Dedifferentiated amniotic fluid mesenchymal stem cell (primary cell): ENCODE measurements around the gene ZNF529.
"Not testable (repeated sequence)": the region's sequence is repeated elsewhere in the genome, so short reads cannot be mapped to it uniquely, and the experiment has no call there.

Experiments used
- DNase-seq: peaks from one replicate; pipeline ENCODE4 v3.0.0-alpha.2; 2016; ENCODE audit errors: extremely low spot score

ZNF529 gene

GRCh38 chr19:36573020-36573894 lies at the start of gene ZNF529:
TSS of gene ZNF529 (minus strand) at chr19:36573292. CDS start at chr19:36572346, 946 bp downstream.
- DNase-seq = peak; percentile 83

GRCh38 chr19:36605877-36606478 lies 32.9 kb upstream of the ZNF529 start:
- no peak for DNase-seq

- DNase-seq = peak; percentile 52
These were observed 32.2 kb upstream of the ZNF529 start, which contains the start of gene ZNF382 for GRCh38 chr19:36605101-36605876. TSS of gene ZNF382 (plus strand) at chr19:36605313. CDS start at chr19:36609915, 4,602 bp downstream.

GRCh38 chr19:36604656-36605100 lies 31.6 kb upstream of the ZNF529 start:
- no peak for DNase-seq

- DNase-seq = not testable (repeated sequence)
These were observed 29.6 kb upstream of the ZNF529 start for GRCh38 chr19:36602681-36603080.

GRCh38 chr19:36579255-36579654 lies 6.2 kb upstream of the ZNF529 start:
- DNase-seq = no peak

- no peak for DNase-seq
These were observed 4.3 kb upstream of the ZNF529 start for GRCh38 chr19:36577271-36577996.

- DNase-seq = no peak
These were observed 1.6 kb upstream of the ZNF529 start for GRCh38 chr19:36574741-36575140.

GRCh38 chr19:36573895-36574720 lies 1.0 kb upstream of the ZNF529 start:
- DNase-seq = peak; percentile 18

GRCh38 chr19:36572593-36573019 lies 486 bp downstream of the ZNF529 start:
- DNase-seq = no peak

- DNase-seq = no peak
These were observed 8.7 kb downstream of the ZNF529 start for GRCh38 chr19:36564391-36564790.

- DNase-seq = no peak
These were observed 25.9 kb downstream of the ZNF529 start for GRCh38 chr19:36547001-36547732.

GRCh38 chr19:36528921-36529518 lies 44.1 kb downstream of the ZNF529 start:
- DNase-seq = no peak

- peak; percentile 98 for DNase-seq
These were observed 44.7 kb downstream of the ZNF529 start, which contains the start of gene ZNF260 for GRCh38 chr19:36528194-36528920. TSS of gene ZNF260 (minus strand) at chr19:36528271. CDS start at chr19:36515238, 13,033 bp downstream.

GRCh38 chr19:36527873-36528193 lies 45.3 kb downstream of the ZNF529 start:
- DNase-seq = no peak

GRCh38 chr19:36527341-36527740 lies 45.8 kb downstream of the ZNF529 start:
- DNase-seq = no peak

- no peak for DNase-seq
These were observed 46.5 kb downstream of the ZNF529 start for GRCh38 chr19:36526581-36526980.

- no peak for DNase-seq
These were observed 48.5 kb downstream of the ZNF529 start for GRCh38 chr19:36524617-36525016.
